IPS DF 6.9 (cell line): Measurements from ENCODE around the gene LGMN.

Experiments
- DNase-seq: peaks from one replicate; pipeline ENCODE4 v3.0.0-alpha.2; 2013; ENCODE audit warnings: low read depth, low spot score
- H3K27ac ChIP-seq: one replicate; pipeline ENCODE4 v1.5.1; 2013; ENCODE audit warnings: low read length, control low read depth
- H3K27me3 ChIP-seq: 2 replicates; pipeline ENCODE4 v1.6.1; 2013; ENCODE audit warnings: mild to moderate bottlenecking, low read length; ENCODE audit not compliant: control insufficient read depth, insufficient read depth
- H3K36me3 ChIP-seq: 2 replicates; pipeline ENCODE4 v1.6.1; 2013; ENCODE audit warnings: low read length; ENCODE audit not compliant: control insufficient read depth, insufficient read depth
- H3K4me1 ChIP-seq: 2 replicates; pipeline ENCODE4 v1.6.1; 2013; ENCODE audit warnings: low read length; ENCODE audit not compliant: control insufficient read depth, insufficient read depth
- H3K4me3 ChIP-seq: 2 replicates; pipeline ENCODE4 v1.5.1; 2013; ENCODE audit warnings: mild to moderate bottlenecking, low read length
- H3K9me3 ChIP-seq: 2 replicates; pipeline ENCODE4 v1.6.1; 2013; ENCODE audit warnings: low read length, inconsistent platforms; ENCODE audit not compliant: control insufficient read depth, insufficient read depth
- WGBS: extraction: QIAGEN DNeasy Blood & Tissue Kit; methylation state at CpG from one replicate; pipeline ENCODE4 v1.1.7; 2013; ENCODE audit warnings: mixed read lengths, missing lambda C conversion rate; ENCODE audit not compliant: insufficient read length, insufficient coverage; 5-methylcytosine and 5-hydroxymethylcytosine counted together

Gene LGMN

DNA sequence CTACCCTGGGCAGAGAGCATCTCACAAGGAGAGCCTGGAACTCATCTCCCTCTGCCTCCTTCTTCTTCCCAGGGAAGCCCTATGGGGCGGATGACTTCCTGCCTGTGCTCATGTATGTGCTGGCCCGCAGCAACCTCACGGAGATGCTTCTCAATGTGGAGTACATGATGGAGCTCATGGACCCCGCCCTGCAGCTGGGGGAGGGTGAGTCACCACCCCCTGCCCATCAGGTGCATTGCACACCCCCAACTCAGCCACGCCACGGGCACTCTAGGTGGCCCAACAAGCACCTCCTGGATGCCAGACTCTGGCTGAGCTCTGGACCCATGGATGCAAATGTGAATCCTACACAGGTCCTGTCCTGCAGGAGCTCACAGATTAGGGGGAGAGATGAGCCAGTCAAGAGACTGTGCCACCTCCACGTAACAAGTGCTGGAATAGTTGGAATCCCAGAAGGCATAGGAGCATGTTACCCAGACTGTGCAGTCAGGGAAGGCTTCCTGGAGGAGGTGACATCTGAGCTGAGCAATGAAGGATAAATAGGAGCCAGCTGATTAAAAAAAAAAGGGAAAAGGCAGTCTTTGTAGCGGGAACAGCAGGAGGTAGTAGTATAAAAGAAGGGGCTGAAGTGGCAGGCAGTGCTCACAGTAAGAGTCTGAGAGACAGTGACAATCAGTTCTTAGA lies 71.9 kb downstream of the LGMN start:
- no CpG with 5 or more reads among the region's 8 CpGs for WGBS
- H3K4me1 ChIP-seq: 0 out of 2 replicates have a peak, but pooled peaks cover 2% of the 10 kb centered on the region
- H3K36me3 ChIP-seq: no peaks in the 10 kb centered on the region
- no peak overlapping the region for H3K27ac ChIP-seq
- H3K27me3 ChIP-seq: no peaks in the 10 kb centered on the region
- no peaks in the 10 kb centered on the region for H3K9me3 ChIP-seq
- no peak for DNase-seq
- H3K4me3 ChIP-seq: no peak overlapping the region

- Histone ChIP-seq H3K36me3 (no peaks in the 10 kb centered on the region), H3K4me3 (no peak overlapping the region), H3K9me3 (no peaks in the 10 kb centered on the region), H3K4me1 (no peaks in the 10 kb centered on the region), H3K27me3 (no peaks in the 10 kb centered on the region), H3K27ac (no peak overlapping the region)
- DNase-seq: no peak
- no CpG with 5 or more reads among the region's 9 CpGs for WGBS
Measured at GRCh38 chr14:92675976-92676375, 72.5 kb downstream of the LGMN start.

GRCh38 chr14:92675421-92675820 lies 73.0 kb downstream of the LGMN start:
- Histone ChIP-seq H3K4me3 (no peak overlapping the region), H3K9me3 (no peaks in the 10 kb centered on the region), H3K4me1 (no peaks in the 10 kb centered on the region), H3K27me3 (no peaks in the 10 kb centered on the region), H3K36me3 (no peaks in the 10 kb centered on the region), H3K27ac (no peak overlapping the region)
- no CpG with 5 or more reads among the region's 6 CpGs for WGBS
- no peak for DNase-seq

DNA sequence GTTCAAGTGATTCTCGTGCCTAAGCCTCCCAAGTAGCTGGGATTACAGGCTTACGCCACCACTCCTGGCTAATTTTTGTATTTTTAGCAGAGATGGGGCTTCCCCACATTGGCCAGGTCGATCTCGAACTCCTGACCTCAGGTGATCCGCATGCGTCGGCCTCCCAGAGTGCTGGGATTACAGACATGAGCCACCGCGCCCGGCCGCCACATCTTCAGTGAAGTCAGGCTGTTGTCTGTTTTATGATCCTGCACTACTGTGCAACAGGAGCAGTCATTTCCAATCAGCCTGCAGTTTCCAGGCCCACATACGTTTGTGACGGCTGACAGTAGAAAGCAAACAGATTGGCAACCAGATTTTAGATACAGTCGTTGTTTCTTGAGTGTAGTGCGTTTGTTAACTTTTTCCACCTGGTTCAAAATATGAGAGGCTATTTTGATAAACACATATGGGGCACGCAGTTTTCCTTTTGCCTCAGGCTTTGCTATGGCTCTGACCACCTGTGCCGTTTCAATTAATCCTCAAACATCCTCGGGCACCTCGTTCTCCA lies 74.8 kb downstream of the LGMN start:
- DNase-seq: no peak
- H3K9me3 ChIP-seq: no peaks in the 10 kb centered on the region
- no peaks in the 10 kb centered on the region for H3K27me3 ChIP-seq
- no CpG with 5 or more reads among the region's 19 CpGs for WGBS
- no peak overlapping the region for H3K4me3 ChIP-seq
- H3K36me3 ChIP-seq: no peaks in the 10 kb centered on the region
- no peaks in the 10 kb centered on the region for H3K4me1 ChIP-seq
- H3K27ac ChIP-seq: no peak overlapping the region

GRCh38 chr14:92670643-92671366 lies 77.6 kb downstream of the LGMN start:
- no peaks in the 10 kb centered on the region for H3K4me1 ChIP-seq
- H3K27me3 ChIP-seq: no peaks in the 10 kb centered on the region
- H3K36me3 ChIP-seq: no peaks in the 10 kb centered on the region
- no peak for DNase-seq
- H3K4me3 ChIP-seq: no peak overlapping the region
- no peak overlapping the region for H3K27ac ChIP-seq
- no peaks in the 10 kb centered on the region for H3K9me3 ChIP-seq
- WGBS: no CpG with 5 or more reads among the region's 9 CpGs

- Histone ChIP-seq H3K36me3 (no peaks in the 10 kb centered on the region), H3K9me3 (no peaks in the 10 kb centered on the region), H3K27ac (no peak overlapping the region), H3K27me3 (no peaks in the 10 kb centered on the region), H3K4me3 (no peak overlapping the region), H3K4me1 (no peaks in the 10 kb centered on the region)
- no CpG with 5 or more reads among the region's 4 CpGs for WGBS
- DNase-seq: no peak
Measured at GRCh38 chr14:92670160-92670559, 78.3 kb downstream of the LGMN start.

GRCh38 chr14:92668276-92668973 lies 80.0 kb downstream of the LGMN start:
- no peak for DNase-seq
- no peaks in the 10 kb centered on the region for H3K36me3 ChIP-seq
- H3K27ac ChIP-seq: no peak overlapping the region
- no peak overlapping the region for H3K4me3 ChIP-seq
- no peaks in the 10 kb centered on the region for H3K9me3 ChIP-seq
- 100% methylated on average over 1 of the region's 4 CpGs for WGBS
- H3K4me1 ChIP-seq: no peaks in the 10 kb centered on the region
- H3K27me3 ChIP-seq: no peaks in the 10 kb centered on the region

DNA sequence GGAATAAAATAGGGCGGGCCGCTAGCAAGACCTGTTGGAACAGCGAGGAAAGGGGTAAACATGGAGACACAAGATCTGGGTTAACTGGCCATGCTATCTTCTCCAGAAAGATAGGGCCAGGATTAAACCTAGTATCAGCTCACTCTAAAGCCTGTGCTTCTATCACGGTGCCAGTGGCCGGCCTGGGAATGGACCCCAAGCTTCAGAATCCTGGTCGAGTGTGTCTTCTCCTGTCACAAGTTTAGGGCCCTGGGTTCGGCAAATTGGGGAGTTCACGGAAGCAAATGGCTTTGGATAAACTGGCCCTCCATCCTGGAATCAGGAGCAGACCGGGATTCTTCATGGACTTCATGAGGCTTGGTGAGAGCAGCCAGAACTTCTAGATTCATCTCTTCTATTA lies 82.2 kb downstream of the LGMN start:
- no peaks in the 10 kb centered on the region for H3K4me1 ChIP-seq
- no peaks in the 10 kb centered on the region for H3K9me3 ChIP-seq
- H3K27me3 ChIP-seq: no peaks in the 10 kb centered on the region
- H3K36me3 ChIP-seq: no peaks in the 10 kb centered on the region
- H3K27ac ChIP-seq: no peak overlapping the region
- no CpG with 5 or more reads among the region's 9 CpGs for WGBS
- H3K4me3 ChIP-seq: no peak overlapping the region
- DNase-seq: no peak

DNA sequence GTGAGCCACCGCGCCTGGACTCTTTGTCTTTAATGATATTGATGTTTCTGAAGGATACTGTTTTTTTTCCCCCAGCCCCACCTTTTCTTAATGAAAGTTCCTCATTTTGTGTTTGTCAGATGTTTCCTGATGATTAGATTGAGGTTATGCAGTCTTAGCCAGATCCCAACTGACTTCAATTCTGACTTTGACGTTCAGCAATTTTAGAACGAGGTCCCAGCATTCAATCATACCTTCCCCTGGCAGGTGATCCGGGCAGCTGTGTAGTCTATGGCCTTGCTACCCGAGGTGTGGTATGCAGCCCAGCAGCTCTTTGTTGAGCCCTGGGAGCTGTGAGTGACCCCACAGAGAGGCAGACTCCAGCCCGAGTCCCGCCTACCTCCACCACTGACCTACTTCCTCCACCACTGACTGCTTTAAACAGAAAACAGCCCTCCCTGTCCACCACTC lies 82.7 kb downstream of the LGMN start:
- H3K9me3 ChIP-seq: no peaks in the 10 kb centered on the region
- no peaks in the 10 kb centered on the region for H3K36me3 ChIP-seq
- H3K27ac ChIP-seq: no peak overlapping the region
- no CpG with 5 or more reads among the region's 8 CpGs for WGBS
- no peaks in the 10 kb centered on the region for H3K4me1 ChIP-seq
- DNase-seq: no peak
- H3K4me3 ChIP-seq: no peak overlapping the region
- H3K27me3 ChIP-seq: no peaks in the 10 kb centered on the region

- no CpG with 5 or more reads among the region's 7 CpGs for WGBS
Measured at GRCh38 chr14:92663049-92663448, 85.4 kb downstream of the LGMN start.

More at GRCh38 chr14:92663049-92663448, 85.4 kb downstream of the LGMN start:
- Histone ChIP-seq H3K36me3 (no peaks in the 10 kb centered on the region), H3K27me3 (no peaks in the 10 kb centered on the region), H3K4me1 (no peaks in the 10 kb centered on the region), H3K9me3 (no peaks in the 10 kb centered on the region), H3K4me3 (no peak overlapping the region), H3K27ac (no peak overlapping the region)
- DNase-seq: no peak
